Stimulated activated naive CD8-positive, alpha-beta T cell treated with anti-CD3 and anti-CD28 coated beads, Interleukin-15, Interleukin-2, amounts not matched to agents 100 U/mL and 50 U/mL, for 24 hours (primary cell): ENCODE measurements around the gene DCTN1.
"Not testable (repeated sequence)": the region's sequence is repeated elsewhere in the genome, so short reads cannot be mapped to it uniquely, and the experiment has no call there.

Experiments
- ATAC-seq: fragments of 150-1000 bp; cut with Tn5 transposase; one replicate; pipeline ENCODE4 v1.10.0; 2021
- DNase-seq: peaks from one replicate; pipeline ENCODE4 v3.0.0; 2021

The DCTN1 gene

DNA sequence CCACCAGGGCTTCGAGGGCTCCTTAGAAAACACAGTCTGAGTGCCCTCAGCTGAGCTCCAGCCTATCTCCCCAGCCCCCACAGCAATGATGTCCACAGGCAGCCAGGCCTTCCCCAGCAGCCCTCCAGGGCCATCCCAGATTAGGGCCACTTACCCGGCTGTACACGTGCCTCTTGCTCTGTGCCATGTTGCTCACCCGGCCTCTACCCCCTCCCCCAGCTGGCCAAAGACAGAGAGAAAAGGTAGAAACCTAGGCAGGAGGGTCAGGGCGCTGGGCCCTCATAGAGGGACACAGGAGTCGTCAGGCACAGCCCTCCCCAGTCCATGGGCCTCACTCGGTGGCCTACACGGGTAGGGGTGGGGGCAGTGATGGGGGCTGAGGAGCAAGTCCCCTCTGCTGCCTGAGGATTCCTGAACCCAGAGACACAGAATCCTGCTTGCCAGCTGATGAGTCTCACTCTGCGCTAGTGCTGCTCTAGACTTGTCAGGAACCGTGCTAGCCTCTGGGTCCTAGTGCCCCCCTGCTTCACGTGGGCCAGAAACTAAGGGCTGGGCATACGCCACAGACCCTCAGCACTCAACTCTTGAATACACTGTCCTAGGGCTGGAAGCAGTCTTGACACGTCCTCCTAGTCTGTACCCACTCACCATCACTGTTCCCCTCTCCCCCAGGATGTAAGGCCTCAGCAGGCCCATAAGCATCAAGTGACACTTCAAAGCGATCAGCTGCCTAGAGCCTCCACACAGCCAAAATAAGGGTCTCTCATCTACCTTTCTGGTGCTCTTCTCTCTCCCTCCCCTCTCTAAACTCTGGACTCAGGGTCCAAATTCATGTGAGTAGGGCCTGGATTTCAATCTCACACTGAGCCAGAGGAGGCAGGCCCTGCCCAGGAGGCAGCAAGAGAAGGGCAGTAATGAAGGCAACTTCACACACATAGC lies at the start of gene DCTN1:
Gene DCTN1 (minus strand): TSS at position 461 of the 939 bp plus-strand sequence. CDS start 274 bp downstream, at position 187.
- ATAC-seq = peak; percentile 75
- peak; percentile 9 for DNase-seq

DNA sequence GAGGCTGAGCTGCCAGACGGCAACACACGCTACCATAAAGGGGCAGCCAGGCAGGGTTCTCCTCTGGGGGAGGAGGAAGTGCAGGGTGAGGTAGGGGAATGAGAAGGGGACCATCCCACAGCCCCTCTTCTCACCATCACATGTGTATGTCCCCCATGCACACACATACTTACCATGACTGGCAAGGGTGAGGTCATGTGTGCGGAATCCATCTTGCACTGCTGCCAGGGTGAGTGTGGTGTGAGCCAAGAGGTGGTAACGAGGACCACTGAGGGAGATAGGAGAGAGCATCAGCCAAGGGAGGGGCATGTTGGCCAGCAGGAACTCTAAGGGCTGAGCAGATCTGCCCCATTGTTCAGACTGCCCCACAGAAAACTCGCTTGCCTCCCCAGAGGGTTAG lies 48.6 kb upstream of the DCTN1 start:
- ATAC-seq (no peak), DNase-seq (no peak)

DNA sequence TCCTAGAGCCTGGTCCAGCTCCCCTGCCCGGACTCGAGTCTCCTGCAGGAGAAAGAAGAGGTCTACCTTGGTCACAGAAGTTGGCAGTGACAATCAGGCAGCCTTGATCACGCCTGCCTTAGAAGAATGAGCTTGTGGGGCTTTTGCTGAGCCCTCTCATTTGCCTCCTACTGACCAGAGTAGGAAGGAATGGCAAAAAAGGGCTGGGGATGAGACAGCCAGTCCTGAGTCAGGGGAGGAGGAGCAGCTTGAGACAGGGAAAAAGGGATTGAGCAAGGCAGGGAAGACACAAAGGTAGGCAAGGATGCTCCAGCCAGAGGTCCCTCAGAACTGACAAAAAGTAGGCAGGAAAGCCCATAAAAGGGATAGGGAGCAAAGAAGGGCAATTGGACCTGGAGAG lies 47.4 kb upstream of the DCTN1 start:
- no peak for ATAC-seq
- DNase-seq = no peak

DNA sequence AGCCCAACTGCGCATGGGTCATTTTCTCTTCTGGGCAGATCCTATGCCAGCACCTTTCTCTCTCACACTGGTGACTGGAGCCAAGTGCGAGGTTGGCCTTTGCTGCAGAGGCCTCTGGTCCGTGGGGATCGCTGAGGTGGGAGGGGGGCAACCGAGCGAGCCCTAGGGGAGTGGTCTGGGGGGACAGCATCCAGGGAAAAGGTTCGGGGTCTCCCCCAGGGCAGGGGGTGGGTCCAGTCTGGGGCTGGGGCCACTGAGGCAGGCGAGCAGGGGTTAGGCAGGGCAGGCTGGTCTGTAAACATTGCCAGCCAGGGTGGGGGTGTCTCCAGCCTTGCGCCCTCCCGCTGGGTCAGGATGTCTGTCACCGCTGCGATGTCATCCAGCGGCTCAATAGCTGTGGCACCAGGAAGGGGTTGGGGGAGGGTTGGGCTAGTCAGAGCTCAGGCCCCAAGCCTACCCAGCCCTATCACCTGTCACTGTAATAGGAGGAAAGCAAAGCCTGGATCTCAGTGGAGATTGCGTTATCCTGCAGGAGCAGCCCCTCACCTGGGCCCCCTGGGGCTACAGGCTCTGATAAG lies 46.2 kb upstream of the DCTN1 start:
- no peak for ATAC-seq
- no peak for DNase-seq

DNA sequence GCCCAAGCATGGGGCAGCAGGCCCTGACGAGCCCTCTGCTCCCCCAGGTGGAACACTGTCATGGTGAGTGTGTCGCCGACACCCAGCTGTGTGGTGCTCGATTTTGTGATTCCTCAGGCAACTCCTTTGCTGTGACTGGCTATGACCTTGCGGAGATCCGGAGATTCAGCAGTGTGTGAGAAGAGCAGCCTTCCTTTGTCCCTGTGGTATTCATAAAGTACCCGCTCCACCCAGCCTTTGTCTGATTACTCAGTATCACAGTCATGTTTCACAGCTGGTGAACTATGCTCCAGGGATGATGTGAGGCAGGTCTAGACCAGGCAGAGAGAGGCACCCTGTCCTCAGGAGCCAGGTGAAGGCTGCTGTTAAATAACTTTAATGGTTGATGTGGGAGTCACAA lies 45.4 kb upstream of the DCTN1 start:
- DNase-seq (no peak), ATAC-seq (no peak)

DNA sequence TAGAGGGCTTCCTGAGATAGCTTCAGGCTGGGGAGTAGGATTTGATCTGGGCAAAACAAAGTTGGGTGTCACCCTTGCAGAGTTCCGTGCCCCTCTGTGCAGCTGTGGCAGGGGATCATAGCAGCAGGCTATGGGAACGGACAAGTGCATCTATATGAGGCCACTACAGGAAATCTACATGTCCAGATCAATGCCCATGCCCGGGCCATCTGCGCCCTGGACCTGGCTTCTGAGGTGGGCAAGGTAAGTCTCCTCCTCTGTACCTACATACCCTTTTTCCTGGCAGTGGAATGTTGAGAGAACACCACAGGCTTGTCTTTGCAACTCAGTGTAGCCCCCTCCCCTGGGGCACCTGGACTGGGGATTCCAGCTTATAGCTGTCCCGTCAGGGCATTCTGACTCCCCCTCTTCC lies 44.9 kb upstream of the DCTN1 start:
- ATAC-seq (no peak), DNase-seq (no peak)

DNA sequence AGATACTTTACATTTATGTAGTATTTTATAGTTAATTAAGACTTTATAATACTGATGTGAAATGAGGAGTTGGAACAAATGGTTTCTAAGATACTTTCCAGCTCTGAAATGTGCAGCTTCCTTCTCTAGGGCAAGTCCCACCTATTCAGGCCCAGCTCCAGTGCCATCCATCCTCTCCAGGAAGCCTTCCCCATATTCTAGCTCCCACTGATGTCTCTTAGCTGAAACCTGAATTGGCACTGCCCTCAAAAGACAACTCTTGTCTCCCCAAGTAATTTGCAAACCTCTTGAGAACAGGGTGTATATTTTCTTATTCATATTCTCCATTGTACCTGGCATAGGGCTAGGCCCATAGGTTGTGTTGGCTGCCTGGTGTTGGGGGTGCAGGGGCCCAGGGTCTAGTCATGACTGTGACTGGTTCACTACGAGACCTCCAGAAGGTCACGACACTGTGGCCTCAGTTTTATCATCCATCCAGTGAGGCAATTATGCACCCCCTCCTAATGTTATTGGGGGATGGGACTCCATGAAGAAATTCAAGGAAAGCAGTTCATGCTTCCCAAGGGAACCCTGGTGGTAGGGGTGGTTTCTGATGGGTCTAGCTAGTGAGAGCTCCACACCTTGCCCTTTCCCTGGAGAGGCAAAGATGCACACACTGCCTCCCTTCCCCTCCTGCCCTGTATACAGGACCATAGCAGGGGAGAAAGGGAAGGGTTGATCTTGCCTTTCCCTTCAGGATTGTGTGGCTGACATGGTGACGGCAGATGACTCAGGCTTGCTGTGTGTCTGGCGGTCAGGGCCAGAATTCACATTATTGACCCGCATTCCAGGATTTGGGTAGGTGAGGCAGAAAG lies 44.3 kb upstream of the DCTN1 start:
- no peak for DNase-seq
- no peak for ATAC-seq

DNA sequence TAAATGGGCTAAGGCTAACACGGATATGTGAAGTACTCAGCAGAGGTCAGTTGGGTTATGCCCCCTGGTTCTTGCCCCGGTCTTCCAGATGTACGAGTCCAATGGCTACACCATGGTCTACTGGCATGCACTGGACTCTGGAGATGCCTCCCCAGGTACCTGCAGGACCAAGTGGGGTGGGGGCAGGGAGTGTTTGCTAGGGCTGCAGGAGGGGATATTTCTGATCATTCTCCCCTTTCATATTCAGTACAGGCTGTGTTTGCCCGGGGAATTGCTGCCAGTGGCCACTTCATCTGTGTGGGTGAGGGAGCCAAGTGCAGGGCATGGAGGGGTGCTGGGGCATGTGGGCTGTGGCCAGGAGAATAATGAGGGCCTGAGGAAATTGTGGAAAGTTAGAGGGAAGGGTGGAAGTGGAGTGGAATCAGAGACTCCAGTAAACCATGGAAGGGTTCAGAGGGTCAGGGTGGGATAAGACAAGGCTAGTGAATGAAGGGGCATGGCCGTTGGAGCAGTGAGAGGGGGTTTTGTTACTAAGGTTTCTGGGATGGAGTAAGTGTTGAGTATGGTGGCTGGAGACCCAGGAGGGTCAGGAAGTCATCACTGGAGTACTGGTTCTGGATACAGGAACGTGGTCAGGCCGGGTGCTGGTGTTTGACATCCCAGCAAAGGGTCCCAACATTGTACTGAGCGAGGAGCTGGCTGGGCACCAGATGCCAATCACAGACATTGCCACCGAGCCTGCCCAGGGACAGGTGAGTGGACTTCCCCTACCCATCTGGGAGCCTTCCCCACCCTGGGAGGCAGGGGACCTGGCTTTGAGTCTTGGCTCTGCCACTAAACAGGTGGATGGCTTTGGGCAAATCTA lies 43.4 kb upstream of the DCTN1 start:
- DNase-seq (no peak), ATAC-seq (no peak)

DNA sequence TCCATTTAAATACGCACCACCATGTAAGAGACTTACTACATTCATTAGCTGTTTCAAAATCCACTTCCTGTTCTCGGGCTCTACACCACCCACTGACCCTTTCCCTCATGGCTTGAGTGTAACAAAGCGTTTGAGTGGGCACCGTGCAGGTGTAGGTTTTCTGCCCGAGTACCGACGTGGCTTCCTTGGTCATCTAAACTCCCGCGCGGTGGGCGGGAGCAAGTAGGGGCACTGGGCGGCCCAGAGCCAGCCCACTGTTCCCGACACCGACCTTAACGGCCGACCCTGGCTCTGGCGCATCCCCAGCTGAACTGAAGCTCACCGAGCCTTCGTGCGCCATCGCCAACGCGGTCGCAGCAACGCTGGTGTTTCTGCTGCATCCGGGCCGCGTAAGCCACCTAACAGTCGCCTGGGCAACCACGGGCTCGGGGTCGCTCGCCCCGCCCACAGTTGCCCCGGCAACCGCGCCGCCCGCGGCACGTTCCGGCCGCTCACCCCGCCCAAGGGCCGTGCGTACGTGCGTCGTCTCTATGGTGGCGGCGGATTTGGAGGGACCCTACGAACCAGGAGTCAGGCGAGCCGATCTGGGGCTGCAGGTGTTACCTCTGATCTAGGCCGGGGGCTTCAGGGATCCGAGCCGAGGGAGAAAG lies 41.2 kb upstream of the DCTN1 start, which contains the start of the genes C2orf81 and WDR54:
Gene C2orf81 (minus strand): TSS at position 399 of the 650 bp plus-strand sequence. CDS start 59 bp downstream, at position 340.
Gene WDR54 (plus strand): TSS at position 510 of the 650 bp plus-strand sequence. CDS start 424 bp downstream, outside the sequence.
- peak; percentile 98 for DNase-seq
- ATAC-seq = peak; percentile 96

DNA sequence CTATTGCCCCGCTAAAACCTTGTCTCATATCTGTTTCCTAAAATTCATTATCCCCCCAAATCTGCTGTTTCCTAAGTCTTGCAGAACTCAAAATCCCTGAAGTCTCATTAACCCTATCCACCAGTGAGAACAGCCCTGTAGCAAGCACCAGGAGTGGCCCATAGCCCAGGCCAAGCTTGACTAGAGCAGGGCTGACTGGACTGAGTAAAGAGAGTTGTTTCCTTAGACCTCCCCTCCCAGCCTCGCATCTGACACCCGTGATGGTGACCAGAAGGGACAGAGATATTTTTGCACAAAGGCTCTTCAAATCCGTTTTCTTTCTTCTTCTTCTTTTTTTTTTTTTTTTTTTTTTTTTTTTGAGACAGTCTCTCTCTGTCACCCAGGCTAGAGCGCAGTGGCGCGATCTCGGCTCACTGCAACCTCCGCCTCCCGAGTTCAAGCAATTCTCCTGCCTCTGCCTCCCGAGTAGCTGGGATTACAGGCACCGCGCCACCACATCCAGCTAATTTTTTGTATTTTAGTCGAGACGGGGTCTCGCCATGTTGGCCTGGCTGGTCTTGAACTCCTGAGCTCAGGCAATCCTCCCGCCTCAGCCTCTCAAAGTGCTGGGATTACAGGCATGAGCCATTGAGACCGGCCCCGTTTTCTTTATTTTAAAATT lies 40.5 kb upstream of the DCTN1 start:
- not testable (repeated sequence) for DNase-seq

DNA sequence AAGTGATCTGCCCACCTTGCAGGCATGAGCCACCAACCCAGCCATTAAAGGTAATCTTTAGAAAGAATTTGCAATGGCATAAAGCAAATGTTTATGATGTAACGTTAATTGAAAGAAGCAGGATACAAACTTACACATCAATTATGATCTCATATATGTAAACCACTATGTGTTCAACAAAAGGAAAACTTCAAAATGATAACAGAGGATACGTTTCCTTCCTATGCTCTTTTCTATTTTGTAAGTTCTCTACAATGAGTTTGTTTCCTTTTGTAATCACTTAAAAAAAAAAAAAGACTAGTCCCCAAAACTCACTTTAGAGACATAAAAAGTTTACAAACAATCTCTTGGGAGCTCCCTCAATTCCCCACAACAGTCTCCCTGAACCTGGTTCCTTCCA lies 39.9 kb upstream of the DCTN1 start:
- DNase-seq = no peak
- no peak for ATAC-seq

More for the DNA sequence above, 40.5 kb upstream of the DCTN1 start:
- ATAC-seq = not testable (repeated sequence)

DNA sequence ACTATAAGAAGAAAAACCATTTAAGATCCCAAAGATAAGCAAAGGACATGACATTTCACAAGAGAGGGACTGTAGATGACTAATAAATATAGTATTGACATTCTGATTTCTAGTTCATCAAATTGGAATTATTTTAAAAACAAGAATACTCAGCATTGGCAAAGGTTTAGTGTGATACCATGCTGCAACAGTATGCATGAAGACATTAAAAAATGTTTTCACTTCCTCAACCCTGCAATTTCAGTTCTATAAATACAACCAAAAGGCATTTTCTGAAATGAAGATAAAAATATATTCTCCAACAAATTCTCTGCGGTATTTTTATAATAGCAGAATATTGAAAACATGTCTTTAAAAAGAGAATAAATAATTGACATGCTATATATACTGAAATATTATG lies 39.2 kb upstream of the DCTN1 start:
- no peak for DNase-seq
- ATAC-seq = no peak

DNA sequence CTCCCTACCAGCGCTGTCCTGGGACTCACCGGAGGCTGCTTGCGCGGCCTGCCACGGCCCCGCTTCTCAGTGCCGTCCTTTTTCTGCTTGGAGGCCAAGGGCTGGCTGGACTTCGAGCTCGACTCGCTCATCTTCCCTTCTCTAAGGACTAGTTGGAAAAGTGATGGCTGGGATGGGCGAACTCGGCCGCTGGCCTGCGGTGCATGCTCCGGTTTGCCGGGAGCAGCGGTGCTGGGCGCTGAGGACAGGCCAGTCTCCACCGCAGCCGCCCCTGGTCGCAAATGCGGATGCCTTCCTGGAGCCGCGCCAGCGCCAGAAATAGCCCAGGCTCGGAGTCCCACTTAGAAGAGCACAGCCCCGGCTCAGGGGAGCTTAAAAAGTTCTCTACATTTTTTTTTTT lies 38.2 kb upstream of the DCTN1 start:
- DNase-seq (no peak), ATAC-seq (no peak)

DNA sequence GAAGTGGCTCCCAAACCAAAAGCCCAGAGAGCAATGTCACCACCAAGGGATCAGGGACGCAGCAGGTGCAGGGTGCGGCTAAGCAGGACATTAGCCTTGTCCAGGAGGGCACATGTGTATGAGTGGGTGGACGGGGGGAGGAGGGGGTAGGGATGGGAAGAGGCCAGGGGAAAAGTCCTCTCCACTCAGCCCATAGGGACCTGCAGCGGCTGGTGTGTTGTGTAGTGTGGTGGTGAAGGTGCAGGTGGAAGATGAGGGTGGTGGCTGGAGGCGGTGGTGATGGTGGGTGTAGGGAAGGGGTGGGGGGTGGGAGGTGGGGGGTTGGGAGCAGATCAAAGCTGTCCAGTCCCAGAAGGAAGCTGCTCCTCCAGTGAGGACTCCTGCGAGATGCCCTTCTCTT lies 37.7 kb upstream of the DCTN1 start:
- ATAC-seq (no peak), DNase-seq (no peak)

DNA sequence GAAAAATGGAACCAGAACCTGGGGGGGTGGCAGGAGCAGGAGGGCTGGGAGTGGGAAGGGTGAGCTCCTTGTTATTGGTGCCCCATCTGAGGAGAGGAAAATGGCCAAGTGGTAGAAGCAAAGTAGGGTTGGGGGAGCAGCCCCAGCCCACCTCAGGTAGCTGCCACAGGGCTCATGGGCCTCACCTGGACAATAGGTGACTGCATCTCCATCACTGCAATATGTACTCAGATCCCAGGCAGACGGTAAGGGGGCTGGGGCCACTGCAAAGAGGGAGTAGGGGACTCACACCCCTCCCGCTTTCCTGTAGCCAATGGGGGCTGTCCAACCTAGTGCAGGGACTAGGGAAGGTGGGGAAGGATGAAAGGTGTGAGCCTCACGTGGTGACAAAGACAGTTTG lies 37.1 kb upstream of the DCTN1 start:
- DNase-seq (no peak), ATAC-seq (no peak)

DNA sequence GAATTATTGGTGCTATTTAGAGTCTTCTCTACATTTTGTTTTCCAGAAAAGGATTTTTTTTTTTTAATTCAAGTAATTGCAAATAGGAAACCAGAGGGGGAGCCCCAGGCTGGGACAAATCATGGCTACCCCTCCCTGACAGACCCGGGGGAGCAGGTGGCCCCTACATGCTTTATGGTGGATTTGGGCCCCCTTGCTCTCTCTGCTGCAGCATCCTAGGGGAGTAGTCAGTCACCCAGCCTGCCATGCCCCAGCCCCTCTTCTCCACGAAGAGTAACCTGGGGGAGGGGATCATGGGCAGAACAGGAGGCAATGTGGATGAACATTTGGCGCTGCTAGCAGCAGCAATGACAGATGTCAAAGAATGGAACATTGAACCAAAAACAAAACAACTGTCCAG lies 36.7 kb upstream of the DCTN1 start:
- no peak for DNase-seq

DNA sequence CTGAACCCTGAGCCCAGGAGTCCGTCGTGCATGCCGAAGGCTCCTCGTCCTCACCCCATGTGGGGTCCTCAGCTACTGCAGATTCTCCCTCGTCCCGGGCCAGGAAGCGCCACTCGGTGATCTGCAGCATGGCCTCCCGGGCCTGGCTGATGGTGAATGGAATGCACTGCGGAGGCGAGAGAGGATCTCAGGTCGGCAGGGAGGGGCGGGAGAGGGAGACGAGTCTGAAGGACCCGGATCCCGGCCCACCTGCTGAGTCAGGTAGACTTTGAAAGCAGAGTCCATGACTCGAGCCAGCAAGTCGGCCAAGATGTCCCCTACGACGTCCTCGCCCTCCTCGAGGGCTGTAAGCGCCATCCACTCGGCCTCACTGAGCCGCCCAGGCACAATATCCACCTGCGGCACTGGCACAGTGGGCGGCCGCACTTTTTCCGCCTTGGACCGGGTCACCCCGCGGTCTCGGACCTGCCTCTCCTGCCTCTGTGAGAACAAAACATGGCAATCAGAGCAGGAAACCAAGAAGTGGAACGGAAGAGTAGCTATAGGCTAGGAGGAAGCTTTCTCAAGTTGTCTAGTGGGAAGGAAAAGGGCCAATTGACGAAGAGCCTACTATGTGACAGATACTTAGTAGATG lies 35.8 kb upstream of the DCTN1 start:
- DNase-seq (no peak), ATAC-seq (no peak)

More for the DNA sequence above, 36.7 kb upstream of the DCTN1 start:
- ATAC-seq = no peak

DNA sequence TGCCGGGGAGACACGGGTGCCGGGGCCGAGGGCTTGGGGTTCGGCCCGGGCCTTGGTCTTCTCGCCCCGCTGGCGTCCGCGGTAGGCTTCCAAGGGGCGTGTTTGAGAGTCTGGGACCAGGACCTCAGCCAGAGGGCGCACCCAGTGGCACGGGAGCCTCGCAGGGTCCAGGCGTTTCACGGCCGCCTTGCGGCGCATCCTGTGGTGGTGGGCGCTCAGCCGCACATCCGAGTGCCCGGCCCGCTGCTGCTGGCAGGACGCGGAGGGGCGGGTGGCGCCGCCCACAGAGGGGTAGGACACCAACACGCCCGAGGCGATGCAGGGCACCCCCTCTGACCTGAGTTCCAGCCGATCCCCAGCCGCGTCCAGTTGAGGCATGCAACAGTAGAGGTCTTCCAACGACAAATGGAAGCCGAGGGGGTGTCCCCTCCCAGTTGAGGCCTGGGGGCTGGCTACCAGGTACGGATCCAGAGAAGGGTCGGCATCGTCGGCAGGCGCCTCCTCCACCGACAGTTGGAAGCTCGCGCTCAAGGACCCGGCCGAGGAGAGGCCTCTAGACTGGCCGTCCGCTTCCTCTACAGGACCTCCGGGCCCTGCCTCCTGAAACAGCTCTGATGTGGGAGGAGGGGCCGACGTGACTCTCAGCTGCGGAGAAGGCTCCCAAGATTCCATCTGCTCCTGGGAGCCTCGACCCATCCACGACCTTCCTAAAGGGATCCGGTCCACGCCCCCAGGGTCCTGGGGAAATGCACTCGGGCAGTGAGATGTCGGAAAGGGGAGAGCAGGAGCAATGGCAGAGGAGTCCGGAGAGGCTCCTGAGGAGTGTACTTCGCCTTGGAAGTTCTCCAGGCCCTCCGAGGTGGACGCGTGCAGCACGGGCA lies 35.0 kb upstream of the DCTN1 start:
- ATAC-seq (peak; percentile 44), DNase-seq (peak; percentile 47)

DNA sequence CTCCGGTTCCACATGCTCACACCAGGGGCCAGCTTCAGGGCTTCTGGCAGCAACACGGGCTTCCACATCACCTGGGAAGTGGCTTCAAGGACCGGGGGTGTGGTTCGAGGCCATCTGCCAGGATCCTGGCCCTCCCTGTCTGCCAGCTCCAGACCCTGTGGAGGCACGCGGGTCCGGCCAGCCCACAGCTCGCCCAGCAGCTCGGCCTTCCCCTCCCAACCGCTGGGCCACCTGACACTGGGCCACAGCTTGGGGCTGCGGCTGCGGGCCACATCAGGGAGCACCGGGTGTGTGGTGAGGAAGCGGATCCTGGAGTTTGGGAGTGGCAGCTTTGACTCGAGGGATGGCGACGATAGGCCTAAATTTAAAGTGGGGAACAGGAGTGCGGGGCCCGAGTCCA lies 34.3 kb upstream of the DCTN1 start:
- ATAC-seq = no peak
- DNase-seq = no peak
